Activated B cell treated with CpG ODN at 0.5 μM for 24 hours (primary cell): ENCODE measurements around the gene FAM187B. TPM values are rescaled to one million over a fixed set of nuclear protein-coding genes. Genes with fewer than 3 reads are reported as not detected.

ENCODE experiments used
- ATAC-seq: fragments of 200-7000 bp; cut with Tn5 transposase; one replicate; pipeline ENCODE4 v1.10.0; 2021; ENCODE audit warnings: low read depth, mild to moderate bottlenecking, moderate library complexity
- CTCF ChIA-PET: fragments of 350-600 bp; sonication (Branson Sonifier 250); formaldehyde crosslinking; loops from one replicate; lab custom pipeline; 2021; ENCODE audit warnings: antibody characterized with exemption; lab: Charles Lee
- POLR2A ChIA-PET: fragments of 350-600 bp; sonication (Branson Sonifier 250); formaldehyde crosslinking; loops from one replicate; lab custom pipeline; 2021; ENCODE audit warnings: antibody characterized with exemption; lab: Charles Lee
- DNase-seq: peaks from one replicate; pipeline ENCODE4 v3.0.0; 2022
- H3K27ac Mint-ChIP-seq: one replicate; pipeline ENCODE4 v1.8.0; 2020; ENCODE audit warnings: mixed read lengths
- H3K27me3 Mint-ChIP-seq: one replicate; pipeline ENCODE4 v1.8.0; 2021; ENCODE audit warnings: mixed read lengths
- H3K36me3 Mint-ChIP-seq: one replicate; pipeline ENCODE4 v1.8.0; 2021; ENCODE audit warnings: low read depth, mixed read lengths
- H3K4me1 Mint-ChIP-seq: one replicate; pipeline ENCODE4 v1.8.0; 2021; ENCODE audit warnings: mixed read lengths
- H3K4me3 Mint-ChIP-seq: one replicate; pipeline ENCODE4 v1.8.0; 2020; ENCODE audit warnings: mild to moderate bottlenecking, mixed read lengths
- H3K9me3 Mint-ChIP-seq: one replicate; pipeline ENCODE4 v1.8.0; 2020; ENCODE audit warnings: mixed read lengths
- intact Hi-C: fragments of 100-400 bp; cut with micrococcal nuclease; formaldehyde crosslinking; loops from one replicate; pipeline ENCODE4 v1.15.1; 2024
- total RNA-seq: library from RNA; stranded (reverse); gene quantifications from 2 replicates; pipeline ENCODE4 v1.2.3, GENCODE V29; 2022
- TF ChIP-seq, protein P1 (sequence below): fragments of 200-600 bp; IDR thresholded peaks from one replicate; pipeline ENCODE4 v1.8.0; 2022; ENCODE audit warnings: antibody characterized with exemption, mild to moderate bottlenecking

The FAM187B gene
- not detected in 2 replicates for total RNA-seq

DNA sequence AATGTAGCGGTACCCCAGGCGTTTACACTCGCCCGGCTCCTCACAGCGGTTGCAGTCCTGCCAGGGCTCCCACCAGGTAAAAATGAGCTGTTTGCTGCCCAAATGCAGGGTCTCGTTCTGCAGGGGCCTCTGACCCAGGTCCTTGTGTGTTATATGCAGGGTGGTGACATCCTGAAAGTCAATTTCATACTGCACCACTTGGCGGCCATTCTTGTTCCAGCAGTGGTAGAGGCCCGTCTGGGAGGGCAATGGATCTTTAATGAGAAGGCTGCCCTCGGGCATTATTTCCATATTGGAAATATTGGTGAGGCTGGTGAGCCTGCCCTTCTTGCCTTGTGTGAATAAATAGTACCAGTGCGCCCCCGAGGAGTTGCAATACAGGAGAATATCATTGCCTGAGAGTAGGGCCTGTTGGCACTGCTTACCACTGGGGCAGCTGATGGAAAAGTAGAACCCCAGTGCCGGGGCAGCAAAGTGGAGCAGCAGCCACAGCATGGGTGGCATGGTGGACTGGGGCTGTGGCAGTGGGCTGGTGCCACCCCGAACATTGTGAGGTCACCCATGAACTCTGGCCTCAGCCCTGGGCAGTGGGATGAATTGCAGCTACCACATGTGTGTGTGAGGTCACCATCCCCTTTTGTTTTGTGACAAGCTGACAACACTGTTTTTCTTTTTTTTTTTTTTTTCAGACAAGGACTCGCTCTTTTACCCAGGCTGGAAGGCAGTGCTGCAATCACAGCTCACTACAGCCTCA is at the start of gene FAM187B:
TSS of gene FAM187B (minus strand) at position 563 of the 754 bp plus-strand sequence. CDS start at position 504, 59 bp downstream.
- no peaks in the 10 kb centered on the region for H3K27me3 Mint-ChIP-seq
- TF ChIP-seq, protein P1, sequence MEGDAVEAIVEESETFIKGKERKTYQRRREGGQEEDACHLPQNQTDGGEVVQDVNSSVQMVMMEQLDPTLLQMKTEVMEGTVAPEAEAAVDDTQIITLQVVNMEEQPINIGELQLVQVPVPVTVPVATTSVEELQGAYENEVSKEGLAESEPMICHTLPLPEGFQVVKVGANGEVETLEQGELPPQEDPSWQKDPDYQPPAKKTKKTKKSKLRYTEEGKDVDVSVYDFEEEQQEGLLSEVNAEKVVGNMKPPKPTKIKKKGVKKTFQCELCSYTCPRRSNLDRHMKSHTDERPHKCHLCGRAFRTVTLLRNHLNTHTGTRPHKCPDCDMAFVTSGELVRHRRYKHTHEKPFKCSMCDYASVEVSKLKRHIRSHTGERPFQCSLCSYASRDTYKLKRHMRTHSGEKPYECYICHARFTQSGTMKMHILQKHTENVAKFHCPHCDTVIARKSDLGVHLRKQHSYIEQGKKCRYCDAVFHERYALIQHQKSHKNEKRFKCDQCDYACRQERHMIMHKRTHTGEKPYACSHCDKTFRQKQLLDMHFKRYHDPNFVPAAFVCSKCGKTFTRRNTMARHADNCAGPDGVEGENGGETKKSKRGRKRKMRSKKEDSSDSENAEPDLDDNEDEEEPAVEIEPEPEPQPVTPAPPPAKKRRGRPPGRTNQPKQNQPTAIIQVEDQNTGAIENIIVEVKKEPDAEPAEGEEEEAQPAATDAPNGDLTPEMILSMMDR: no peak
- DNase-seq (no peak), ATAC-seq (no peak)
- H3K9me3 Mint-ChIP-seq: no peaks in the 10 kb centered on the region
- peaks cover 19% of the 10 kb centered on the region for H3K4me1 Mint-ChIP-seq
- ChIA-PET CTCF (no interaction called here), POLR2A (interaction anchor here (0.6 kb wide), 1 partner anchor 18 kb away, joined by 3 read pairs; no protein-coding TSS in a partner anchor)
- no peaks in the 10 kb centered on the region for H3K36me3 Mint-ChIP-seq
- intact Hi-C loops: no loop called here
- H3K4me3 Mint-ChIP-seq: no peak within 1 kb of the TSS
- no peak within 1 kb of the TSS for H3K27ac Mint-ChIP-seq

DNA sequence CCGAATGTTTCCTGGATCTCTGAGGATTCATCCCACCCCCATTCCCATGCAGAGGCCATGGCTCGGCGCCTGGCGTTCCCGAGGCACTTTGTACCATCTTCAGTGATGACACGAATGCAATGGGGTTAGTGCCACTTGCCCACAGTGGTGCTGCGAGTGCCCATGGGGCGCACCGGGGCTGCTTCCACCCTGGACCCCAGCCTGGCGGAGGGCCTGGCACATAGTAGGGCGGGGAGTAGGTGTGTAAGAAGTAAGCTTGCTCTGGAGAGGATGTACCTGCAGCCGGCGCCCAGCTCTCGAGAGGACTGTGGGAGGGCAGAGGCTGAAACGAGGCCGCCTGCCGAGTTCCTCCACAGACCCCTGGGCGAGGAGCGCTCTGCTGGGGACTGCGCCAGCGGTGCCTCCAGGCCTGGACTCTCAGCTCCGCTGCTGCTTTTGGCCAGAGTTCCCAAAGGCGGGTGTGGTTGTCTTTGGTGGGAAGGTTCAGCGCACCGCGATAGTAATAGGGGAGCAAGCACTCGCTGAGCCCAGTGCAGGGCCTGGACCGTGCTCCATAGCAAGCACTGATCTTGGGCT is 48.3 kb upstream of the FAM187B start:
- Mint-ChIP-seq H3K4me1 (peaks cover 44% of the 10 kb centered on the region), H3K36me3 (peaks cover 79% of the 10 kb centered on the region), H3K27ac (no peak overlapping the region), H3K4me3 (no peak overlapping the region), H3K9me3 (no peaks in the 10 kb centered on the region), H3K27me3 (no peaks in the 10 kb centered on the region)
- TF ChIP-seq, protein P1: no peak
- ChIA-PET POLR2A (interaction anchor here (0.8 to 1.2 kb wide), 3 partner anchors 54 to 71 kb away, joined by 3 to 5 read pairs (median 5); partner anchors contain the start of gene FFAR1), CTCF (no interaction called here)
- ATAC-seq (no peak), DNase-seq (no peak)
- intact Hi-C loops: no loop called here

DNA sequence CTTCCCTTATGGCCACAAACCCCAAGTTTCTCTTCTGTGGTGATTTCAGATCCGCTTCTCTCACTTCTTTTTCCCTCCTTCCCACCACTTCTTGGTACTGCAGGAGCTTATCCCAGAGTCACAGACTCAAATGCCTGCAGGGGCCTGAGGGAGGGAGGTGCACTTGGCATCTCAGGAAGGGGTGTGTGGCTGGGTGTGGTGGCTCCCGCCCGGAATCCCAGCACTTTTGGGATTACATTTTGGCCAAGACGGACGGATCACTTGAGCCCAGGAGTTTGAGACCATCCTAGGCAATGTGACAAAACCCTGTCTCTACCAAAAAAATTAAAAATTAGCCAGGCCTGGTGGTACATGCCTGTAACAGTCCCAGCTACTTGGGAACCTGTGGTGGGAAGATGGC is 45.8 kb upstream of the FAM187B start:
- ATAC-seq (no peak), DNase-seq (no peak)
- POLR2A ChIA-PET: interaction anchor here (0.8 to 2.7 kb wide), 7 partner anchors 10 to 74 kb away, joined by 3 to 8 read pairs (median 5); partner anchors contain the start of genes CD22 and FFAR1
- H3K27me3 Mint-ChIP-seq: no peaks in the 10 kb centered on the region
- H3K4me1 Mint-ChIP-seq: peaks cover 41% of the 10 kb centered on the region
- H3K9me3 Mint-ChIP-seq: no peaks in the 10 kb centered on the region
- H3K36me3 Mint-ChIP-seq: peaks cover 84% of the 10 kb centered on the region
- peak overlapping the region; percentile 22 for H3K27ac Mint-ChIP-seq
- TF ChIP-seq, protein P1: no peak
- intact Hi-C loops: no loop called here
- CTCF ChIA-PET: no interaction called here
- no peak overlapping the region for H3K4me3 Mint-ChIP-seq

DNA sequence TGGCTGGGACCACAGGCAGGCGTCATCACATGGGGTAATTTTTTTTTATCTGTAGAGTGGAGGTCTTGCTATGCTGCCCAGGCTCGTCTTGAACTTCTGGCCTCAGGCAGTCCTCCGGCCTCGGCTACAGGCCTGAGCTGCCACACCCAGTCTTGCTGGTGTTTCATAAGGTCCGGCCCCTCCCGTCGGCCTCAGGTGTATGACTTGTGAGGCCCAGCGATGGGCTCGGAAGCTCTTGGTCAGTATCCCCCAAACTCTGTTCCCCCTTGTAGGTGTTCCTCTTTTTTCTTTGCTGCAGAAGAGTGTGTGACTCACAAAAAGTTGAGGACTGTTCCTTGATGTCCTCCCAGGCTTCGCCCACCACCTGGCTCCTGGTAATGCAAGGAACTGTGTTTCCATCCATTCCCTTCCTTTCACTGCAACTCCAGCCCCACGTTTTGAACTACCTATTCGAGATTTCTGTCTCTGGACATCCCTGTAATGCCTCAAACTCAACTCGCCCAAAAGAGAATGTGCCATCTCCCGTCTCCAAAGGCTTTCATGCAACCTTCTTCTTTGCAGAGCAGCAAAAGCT is 45.2 kb upstream of the FAM187B start:
- DNase-seq (no peak), ATAC-seq (no peak)
- TF ChIP-seq, protein P1: no peak
- no peaks in the 10 kb centered on the region for H3K27me3 Mint-ChIP-seq
- no peak overlapping the region for H3K4me3 Mint-ChIP-seq
- peaks cover 41% of the 10 kb centered on the region for H3K4me1 Mint-ChIP-seq
- peaks cover 79% of the 10 kb centered on the region for H3K36me3 Mint-ChIP-seq
- H3K9me3 Mint-ChIP-seq: no peaks in the 10 kb centered on the region
- POLR2A ChIA-PET: interaction anchor here (0.5 to 2.7 kb wide), 13 partner anchors 8 to 221 kb away, joined by 3 to 8 read pairs (median 4); partner anchors contain the start of genes CD22, FFAR1 and HAMP
- CTCF ChIA-PET: no interaction called here
- H3K27ac Mint-ChIP-seq: peak overlapping the region; percentile 22
- intact Hi-C loops: no loop called here
